GM19035 (cell line): ENCODE results near the gene CREM.
"Not testable (repeated sequence)": the region's sequence is repeated elsewhere in the genome, so short reads cannot be mapped to it uniquely, and the experiment has no call there.

Source experiments
- ATAC-seq: cut with Tn5 transposase; IDR thresholded peaks from one replicate; pipeline ENCODE4 v1.9.1; 2021; ENCODE audit not compliant: unreplicated experiment

The CREM gene

GRCh38 chr10:35192645-35193249 is 66.1 kb downstream of the CREM start:
- ATAC-seq, result no peak

- no peak for ATAC-seq
Observed at GRCh38 chr10:35194471-35194870, 67.8 kb downstream of the CREM start.

- ATAC-seq, result no peak
Observed at GRCh38 chr10:35194906-35195305, 68.3 kb downstream of the CREM start.

- peak; percentile 93 for ATAC-seq
Observed at GRCh38 chr10:35195361-35196306, 69.0 kb downstream of the CREM start.

- ATAC-seq, result no peak
Observed at GRCh38 chr10:35200487-35200886, 73.8 kb downstream of the CREM start.

GRCh38 chr10:35201234-35201633 is 74.6 kb downstream of the CREM start:
- no peak for ATAC-seq

- no peak for ATAC-seq
Observed at GRCh38 chr10:35202050-35202449, 75.4 kb downstream of the CREM start.

- no peak for ATAC-seq
Observed at GRCh38 chr10:35203745-35204144, 77.1 kb downstream of the CREM start.

- no peak for ATAC-seq
Observed at GRCh38 chr10:35204650-35205319, 78.1 kb downstream of the CREM start.

- ATAC-seq, result no peak
Observed at GRCh38 chr10:35206274-35206673, 79.6 kb downstream of the CREM start.

- ATAC-seq, result peak; percentile 80
Observed at GRCh38 chr10:35208536-35208935, 81.9 kb downstream of the CREM start.

GRCh38 chr10:35208949-35209613 is 82.4 kb downstream of the CREM start:
- ATAC-seq, result peak; percentile 33

- no peak for ATAC-seq
Observed at GRCh38 chr10:35210961-35211360, 84.3 kb downstream of the CREM start.

- no peak for ATAC-seq
Observed at GRCh38 chr10:35211390-35211789, 84.7 kb downstream of the CREM start.

- no peak for ATAC-seq
Observed at GRCh38 chr10:35212856-35213255, 86.2 kb downstream of the CREM start.

GRCh38 chr10:35213699-35214098 is 87.1 kb downstream of the CREM start:
- no peak for ATAC-seq

GRCh38 chr10:35214607-35215020 is 88.0 kb downstream of the CREM start:
- ATAC-seq, result no peak

GRCh38 chr10:35215107-35215506 is 88.5 kb downstream of the CREM start:
- no peak for ATAC-seq

- ATAC-seq, result no peak
Observed at GRCh38 chr10:35216303-35216905, 89.8 kb downstream of the CREM start.

GRCh38 chr10:35216956-35217355 is 90.3 kb downstream of the CREM start:
- not testable (repeated sequence) for ATAC-seq

GRCh38 chr10:35217455-35217854 is 90.8 kb downstream of the CREM start:
- no peak for ATAC-seq
